ENCODE results near the gene KXD1. TPM values are rescaled to one million over a fixed set of nuclear protein-coding genes. Genes with fewer than 3 reads are reported as not detected.
"Not testable (repeated sequence)": the region's sequence is repeated elsewhere in the genome, so short reads cannot be mapped to it uniquely, and the experiment has no call there.

The KXD1 gene
- total RNA-seq, 1 experiment from 2014 or later, result 138 TPM

DNA sequence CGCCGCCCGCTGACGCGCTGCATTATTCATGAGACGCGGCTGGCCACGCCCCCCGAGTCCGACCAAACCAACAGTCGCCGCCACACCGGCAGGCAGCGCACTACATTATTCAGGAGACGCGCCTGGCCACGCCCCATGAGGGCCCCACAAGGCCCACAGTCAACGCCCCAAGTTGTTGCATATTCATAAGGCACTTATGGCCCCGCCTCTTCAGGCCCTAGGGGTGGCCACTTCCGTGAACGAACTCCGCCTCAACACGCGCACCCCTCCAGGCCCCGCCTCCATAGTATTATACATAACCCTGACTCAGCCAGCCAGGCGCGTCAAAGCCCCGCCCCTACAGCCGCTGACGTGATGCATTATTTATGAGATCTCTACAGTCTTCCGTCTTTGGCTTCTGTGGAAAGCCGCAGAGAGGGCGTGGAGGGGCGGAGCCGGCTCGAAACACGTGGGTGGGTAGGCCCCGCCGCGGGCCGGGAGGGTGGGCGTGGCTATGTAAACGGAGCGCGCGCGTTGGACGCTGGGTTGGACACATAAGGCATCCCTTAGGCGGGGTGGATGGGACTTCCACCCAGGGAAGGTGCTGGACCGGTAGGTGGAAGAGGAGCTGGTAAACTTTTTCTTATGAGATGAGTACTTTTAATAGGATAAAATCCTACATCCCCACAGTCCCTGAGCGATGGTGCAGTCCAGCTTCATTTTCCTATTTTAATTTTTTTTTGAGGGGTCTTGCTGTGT is 35.4 kb upstream of the KXD1 start:
- Histone ChIP-seq H2BK120ac (ENCODE audit: low read depth, low read length, poor library complexity, severe bottlenecking) (no peak overlapping the region), H3K14ac (ENCODE audit: insufficient read depth, low read length) (no peak overlapping the region), H2BK5ac (ENCODE audit: insufficient read length, low read length) (no peak overlapping the region), H3T11ph (ENCODE audit: low read length) (no peak overlapping the region), H3K4ac (ENCODE audit: low read depth, low read length) (no peak overlapping the region), H3K79me1 (ENCODE audit: insufficient read depth, low read depth, low read length, poor library complexity, severe bottlenecking) (peaks cover 4% of the 10 kb centered on the region), H3K79me2 (ENCODE audit: insufficient read depth, low read length) (peaks cover 11% of the 10 kb centered on the region; the same call in 1 of the 2 replicates), H2BK15ac (ENCODE audit: low read depth, low read length) (no peak overlapping the region), H2BK20ac (ENCODE audit: low read depth, low read length, poor library complexity, severe bottlenecking) (no peak overlapping the region), H3K27ac (ENCODE audit: insufficient read length, low read depth, low read length) (no peak overlapping the region), H4K5ac (ENCODE audit: insufficient read length, low read depth, low read length) (no peak overlapping the region), H3K23me2 (ENCODE audit: insufficient read length, low read depth, low read length, poor library complexity, severe bottlenecking) (peaks cover 12% of the 10 kb centered on the region), H2AK5ac (ENCODE audit: insufficient read length, low read length) (no peak overlapping the region), H2BK12ac (ENCODE audit: insufficient read length, low read depth, low read length) (no peak overlapping the region), H4K20me1 (ENCODE audit: control insufficient read depth, insufficient read depth, insufficient read length) (no peaks in the 10 kb centered on the region), H3K9ac (ENCODE audit: extremely low read depth, insufficient read length, low read length) (no peak overlapping the region), H2AFZ (ENCODE audit: low read length) (no peak overlapping the region), H3K18ac (ENCODE audit: insufficient read length, low read depth, low read length) (peak overlapping the region; percentile 37), H3K9me3 (ENCODE audit: control insufficient read depth, low read depth, low read length) (no peaks in the 10 kb centered on the region), H3K4me2 (ENCODE audit: insufficient read depth, insufficient read length, low read length) (peak overlapping the region; percentile 99), H3K4me1 (ENCODE audit: insufficient read depth, low read length) (peaks cover 3% of the 10 kb centered on the region; the same call in 1 of the 2 replicates), H3K27me3 (ENCODE audit: insufficient read depth, low read length) (no peaks in the 10 kb centered on the region), H4K91ac (ENCODE audit: insufficient read length, low read depth, low read length) (no peak overlapping the region), H3K56ac (ENCODE audit: insufficient read length, low read depth, low read length) (no peak overlapping the region), H4K8ac (replicated peaks; ENCODE audit: insufficient read length, low read depth, low read length) (no peak overlapping the region), H3K23ac (ENCODE audit: insufficient read length, low read depth, low read length) (no peak overlapping the region)
- TF ChIP-seq, protein P1, sequence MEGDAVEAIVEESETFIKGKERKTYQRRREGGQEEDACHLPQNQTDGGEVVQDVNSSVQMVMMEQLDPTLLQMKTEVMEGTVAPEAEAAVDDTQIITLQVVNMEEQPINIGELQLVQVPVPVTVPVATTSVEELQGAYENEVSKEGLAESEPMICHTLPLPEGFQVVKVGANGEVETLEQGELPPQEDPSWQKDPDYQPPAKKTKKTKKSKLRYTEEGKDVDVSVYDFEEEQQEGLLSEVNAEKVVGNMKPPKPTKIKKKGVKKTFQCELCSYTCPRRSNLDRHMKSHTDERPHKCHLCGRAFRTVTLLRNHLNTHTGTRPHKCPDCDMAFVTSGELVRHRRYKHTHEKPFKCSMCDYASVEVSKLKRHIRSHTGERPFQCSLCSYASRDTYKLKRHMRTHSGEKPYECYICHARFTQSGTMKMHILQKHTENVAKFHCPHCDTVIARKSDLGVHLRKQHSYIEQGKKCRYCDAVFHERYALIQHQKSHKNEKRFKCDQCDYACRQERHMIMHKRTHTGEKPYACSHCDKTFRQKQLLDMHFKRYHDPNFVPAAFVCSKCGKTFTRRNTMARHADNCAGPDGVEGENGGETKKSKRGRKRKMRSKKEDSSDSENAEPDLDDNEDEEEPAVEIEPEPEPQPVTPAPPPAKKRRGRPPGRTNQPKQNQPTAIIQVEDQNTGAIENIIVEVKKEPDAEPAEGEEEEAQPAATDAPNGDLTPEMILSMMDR (conservative IDR thresholded peaks at IDR 0.05), result no peak
- Mint-ChIP-seq H3K36me3 (ENCODE audit: insufficient read depth in 1 of 3, low read depth in 3 of 3) (no peaks in the 10 kb centered on the region), H3K9me3 (no peaks in the 10 kb centered on the region), H3K4me3 (peak overlapping the region; percentile 92 to 96), H3K27ac (peak overlapping the region; percentile 48 to 96 (median 55); a peak in 4 of 7 replicates), H3K27me3 (ENCODE audit: low read depth) (no peaks in the 10 kb centered on the region), H3K4me1 (peaks cover 13% of the 10 kb centered on the region in 2 experiments)
- peak; percentile 100 for DNase-seq
- no CpG with 5 or more reads among the region's 51 CpGs for WGBS (ENCODE audit: extremely low coverage, insufficient read length, low lambda C conversion rate)

DNA sequence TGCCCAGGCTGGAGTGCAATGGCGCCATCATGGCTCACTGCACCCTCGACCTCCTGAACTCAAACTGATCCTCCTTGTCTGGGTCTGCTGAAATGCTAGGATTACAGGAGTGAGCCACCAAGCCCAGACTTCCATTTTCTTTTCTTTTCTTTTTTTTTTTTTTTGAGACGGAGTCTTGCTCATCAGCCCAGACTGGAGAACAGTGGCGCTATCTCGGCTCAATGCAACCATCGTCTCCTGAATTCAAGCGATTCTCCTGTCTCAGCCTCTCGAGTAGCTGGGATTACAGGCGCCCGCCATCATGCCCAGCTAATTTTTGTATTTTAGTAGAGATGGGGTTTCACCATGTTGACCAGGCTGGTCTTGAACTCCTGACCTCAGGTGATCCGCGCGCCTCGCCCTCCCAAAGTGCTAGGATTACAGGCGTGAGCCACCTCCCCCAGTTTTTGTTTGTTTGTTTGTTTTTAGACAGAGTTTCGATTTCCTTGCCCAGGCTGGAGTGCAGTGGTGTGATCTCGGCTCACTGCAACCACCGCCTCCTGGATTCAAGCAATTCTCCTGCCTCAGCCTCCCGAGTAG is 34.7 kb upstream of the KXD1 start:
- Histone ChIP-seq H3K23me2 (ENCODE audit: insufficient read length, low read depth, low read length, poor library complexity, severe bottlenecking) (peaks cover 12% of the 10 kb centered on the region), H3K79me2 (ENCODE audit: insufficient read depth, low read length) (peaks cover 11% of the 10 kb centered on the region; the same call in 1 of the 2 replicates), H3K4me2 (ENCODE audit: insufficient read depth, insufficient read length, low read length) (peak overlapping the region; percentile 11)
- H3K79me1 ChIP-seq (ENCODE audit: insufficient read depth, low read depth, low read length, poor library complexity, severe bottlenecking); H3K27me3 ChIP-seq (ENCODE audit: insufficient read depth, low read length); H4K5ac ChIP-seq (ENCODE audit: insufficient read length, low read depth, low read length); H3K9me3 Mint-ChIP-seq; H3K4me1 ChIP-seq (ENCODE audit: insufficient read depth, low read length); H3K27me3 Mint-ChIP-seq (ENCODE audit: low read depth); H3K9me3 ChIP-seq (ENCODE audit: control insufficient read depth, low read depth, low read length); H3K18ac ChIP-seq (ENCODE audit: insufficient read length, low read depth, low read length); H2BK15ac ChIP-seq (ENCODE audit: low read depth, low read length); H2BK5ac ChIP-seq (ENCODE audit: insufficient read length, low read length); H2BK20ac ChIP-seq (ENCODE audit: low read depth, low read length, poor library complexity, severe bottlenecking); H3T11ph ChIP-seq (ENCODE audit: low read length); H3K56ac ChIP-seq (ENCODE audit: insufficient read length, low read depth, low read length); H2AK5ac ChIP-seq (ENCODE audit: insufficient read length, low read length); H2BK12ac ChIP-seq (ENCODE audit: insufficient read length, low read depth, low read length); H2BK120ac ChIP-seq (ENCODE audit: low read depth, low read length, poor library complexity, severe bottlenecking); H3K14ac ChIP-seq (ENCODE audit: insufficient read depth, low read length); H4K20me1 ChIP-seq (ENCODE audit: control insufficient read depth, insufficient read depth, insufficient read length); H2AFZ ChIP-seq (ENCODE audit: low read length); H3K36me3 Mint-ChIP-seq (ENCODE audit: insufficient read depth in 1 of 3, low read depth in 3 of 3); H3K9ac ChIP-seq (ENCODE audit: extremely low read depth, insufficient read length, low read length); DNase-seq; H4K91ac ChIP-seq (ENCODE audit: insufficient read length, low read depth, low read length); H4K8ac ChIP-seq (replicated peaks; ENCODE audit: insufficient read length, low read depth, low read length); H3K4ac ChIP-seq (ENCODE audit: low read depth, low read length); H3K23ac ChIP-seq (ENCODE audit: insufficient read length, low read depth, low read length); H3K27ac ChIP-seq (ENCODE audit: insufficient read length, low read depth, low read length): not testable (repeated sequence)
- H3K27ac Mint-ChIP-seq, result peak overlapping the region in 2 of 3 experiments; percentile 55 to 96; a peak in 1 of 7 replicates
- peaks cover 13% of the 10 kb centered on the region in 2 experiments for H3K4me1 Mint-ChIP-seq
- H3K4me3 Mint-ChIP-seq, result peak overlapping the region; percentile 92 to 96
- no CpG with 5 or more reads among the region's 19 CpGs for WGBS (ENCODE audit: extremely low coverage, insufficient read length, low lambda C conversion rate)
